NCI-H82 treated with DMSO at 0.1 percent for 48 hours (cell line): Measurements from ENCODE around the gene STK11IP.

ENCODE experiments used
- DNase-seq: peaks from one replicate; lab custom pipeline; 2025; ENCODE audit not compliant: unreplicated experiment; lab: John Stamatoyannopoulos, UW

The STK11IP gene

DNA sequence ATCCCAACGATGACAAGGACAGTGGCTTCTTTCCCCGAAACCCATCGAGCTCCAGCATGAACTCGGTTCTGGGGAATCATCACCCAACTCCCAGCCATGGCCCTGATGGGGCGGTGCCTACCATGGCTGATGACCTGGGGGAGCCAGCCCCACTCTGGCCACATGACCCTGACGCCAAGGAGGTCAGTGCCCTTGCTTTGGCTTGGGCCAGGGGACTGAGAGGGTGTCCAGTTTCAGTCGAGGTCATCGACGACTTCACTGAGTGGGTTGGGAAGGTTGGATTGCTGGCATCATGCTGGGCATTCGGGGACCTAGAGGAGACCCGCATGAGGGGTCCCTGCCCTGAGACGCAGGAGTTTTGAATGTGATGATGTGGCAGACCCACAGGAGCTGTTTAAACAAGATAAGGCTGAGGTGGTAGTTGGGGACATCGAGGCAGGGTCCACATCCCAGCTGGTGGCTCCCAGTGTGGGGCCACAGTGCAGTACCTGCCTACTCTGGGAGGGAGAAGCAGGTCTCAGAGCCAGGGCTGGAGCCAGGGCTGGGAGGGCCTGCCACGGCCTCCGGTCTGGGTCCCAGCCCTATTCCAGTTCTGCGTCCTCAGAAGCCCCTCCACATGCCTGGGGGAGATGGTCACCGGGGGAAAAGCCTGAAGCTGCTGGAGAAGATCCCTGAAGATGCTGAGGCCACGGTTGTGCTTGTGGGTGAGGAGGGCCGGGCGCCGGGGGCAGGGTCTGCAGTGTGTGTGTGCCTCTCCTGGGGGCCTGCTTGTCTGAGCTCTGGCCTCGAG is 35.8 kb downstream of the STK11IP start:
- DNase-seq: no peak

DNA sequence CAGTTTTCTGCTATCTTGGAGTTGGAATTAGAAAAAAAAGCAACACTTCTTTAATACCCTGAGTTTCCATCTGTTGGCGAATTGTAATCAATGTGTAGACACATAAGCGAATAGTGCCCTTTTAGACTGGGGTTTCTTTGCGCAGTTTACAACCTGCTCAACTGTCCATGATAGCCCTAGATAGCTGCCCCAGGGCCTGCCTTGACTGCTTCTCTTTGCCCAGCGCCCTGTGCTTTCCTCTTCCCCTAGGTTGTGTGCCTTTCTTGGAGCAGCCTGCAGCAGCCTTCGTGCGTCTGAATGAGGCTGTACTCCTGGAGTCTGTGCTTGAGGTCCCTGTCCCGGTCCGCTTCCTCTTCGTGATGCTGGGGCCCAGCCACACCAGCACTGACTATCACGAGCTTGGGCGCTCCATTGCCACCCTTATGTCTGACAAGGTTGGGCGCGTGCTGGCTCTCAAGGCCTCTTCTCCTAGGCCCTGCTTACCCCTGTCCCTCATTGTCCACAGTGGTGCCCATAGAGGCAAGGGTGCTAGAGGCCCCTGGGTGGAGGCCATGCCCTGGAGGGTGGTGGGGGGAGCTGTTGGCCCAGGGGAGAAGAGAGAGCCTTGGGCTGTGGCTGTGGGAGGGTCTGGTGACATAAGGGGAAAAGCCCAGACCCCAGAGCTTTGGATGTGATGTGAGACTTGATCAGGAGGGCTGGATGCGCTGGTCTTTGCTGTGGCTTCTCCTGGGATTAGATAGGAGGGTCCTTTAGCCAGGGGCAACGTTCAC is 36.7 kb downstream of the STK11IP start:
- DNase-seq: no peak

DNA sequence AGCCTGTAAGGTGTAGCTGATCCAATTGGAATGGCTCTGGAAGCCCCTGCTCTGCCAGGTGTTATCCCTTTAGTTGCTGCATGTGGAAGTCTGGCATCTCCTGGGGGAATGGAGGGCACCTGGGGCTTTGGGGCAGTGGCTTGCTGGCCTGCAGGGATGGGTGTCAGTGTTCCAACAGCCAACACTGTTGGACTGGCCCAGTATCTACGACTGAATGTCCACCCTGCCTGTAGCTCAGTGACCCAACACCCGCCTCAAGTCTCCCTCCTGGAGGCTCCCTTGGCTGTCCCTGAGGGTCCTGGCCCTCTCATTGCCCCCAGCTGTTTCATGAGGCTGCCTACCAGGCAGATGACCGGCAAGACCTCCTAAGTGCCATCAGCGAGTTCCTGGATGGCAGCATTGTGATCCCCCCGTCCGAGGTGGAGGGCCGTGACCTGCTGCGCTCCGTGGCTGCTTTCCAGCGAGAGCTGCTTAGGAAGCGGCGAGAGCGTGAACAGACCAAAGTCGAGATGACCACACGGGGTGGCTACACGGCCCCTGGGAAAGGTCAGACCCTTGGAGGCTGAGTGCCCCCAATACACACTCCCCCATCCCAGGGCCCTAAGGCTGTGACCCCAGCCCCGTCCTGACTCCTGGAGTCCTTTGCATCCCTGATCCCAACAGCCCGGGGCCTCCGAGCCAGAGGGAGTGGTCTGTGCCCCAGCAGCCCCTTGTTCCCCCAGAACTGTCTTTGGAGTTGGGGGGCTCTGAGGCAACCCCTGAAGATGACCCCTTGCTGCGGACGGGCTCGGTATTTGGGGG is 37.5 kb downstream of the STK11IP start:
- DNase-seq: no peak

DNA sequence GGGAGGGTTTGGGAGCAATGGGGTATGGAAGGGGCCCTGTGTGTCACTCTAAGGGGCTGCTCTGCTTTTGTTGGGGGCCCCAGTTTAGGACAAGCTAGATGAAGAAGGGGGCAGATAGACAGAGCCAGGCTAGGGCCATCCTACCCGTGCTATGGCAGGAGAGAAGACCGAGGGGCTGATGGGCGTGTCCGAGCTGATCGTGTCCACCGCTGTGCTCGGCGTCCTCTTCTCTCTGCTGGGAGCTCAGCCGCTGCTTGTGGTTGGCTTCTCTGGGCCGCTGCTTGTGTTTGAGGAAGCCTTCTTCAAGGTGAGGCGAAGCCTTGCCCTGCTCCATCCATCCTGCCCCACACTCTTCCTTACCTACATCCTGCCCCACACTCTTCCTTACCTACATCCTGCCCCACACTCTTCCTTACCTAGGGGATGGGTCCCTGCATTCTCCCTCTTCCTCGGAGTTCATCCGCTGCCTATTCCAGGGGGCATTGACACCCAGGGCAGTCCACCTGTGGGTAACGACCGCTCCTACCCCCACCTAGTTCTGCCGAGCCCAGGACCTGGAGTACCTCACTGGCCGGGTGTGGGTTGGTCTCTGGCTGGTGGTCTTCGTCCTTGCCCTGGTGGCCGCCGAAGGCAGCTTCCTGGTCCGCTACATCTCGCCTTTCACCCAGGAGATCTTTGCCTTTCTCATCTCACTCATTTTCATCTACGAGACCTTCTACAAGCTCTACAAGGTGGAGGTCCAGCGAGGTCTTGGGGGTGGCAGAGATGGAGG is 38.7 kb downstream of the STK11IP start:
- no peak for DNase-seq

DNA sequence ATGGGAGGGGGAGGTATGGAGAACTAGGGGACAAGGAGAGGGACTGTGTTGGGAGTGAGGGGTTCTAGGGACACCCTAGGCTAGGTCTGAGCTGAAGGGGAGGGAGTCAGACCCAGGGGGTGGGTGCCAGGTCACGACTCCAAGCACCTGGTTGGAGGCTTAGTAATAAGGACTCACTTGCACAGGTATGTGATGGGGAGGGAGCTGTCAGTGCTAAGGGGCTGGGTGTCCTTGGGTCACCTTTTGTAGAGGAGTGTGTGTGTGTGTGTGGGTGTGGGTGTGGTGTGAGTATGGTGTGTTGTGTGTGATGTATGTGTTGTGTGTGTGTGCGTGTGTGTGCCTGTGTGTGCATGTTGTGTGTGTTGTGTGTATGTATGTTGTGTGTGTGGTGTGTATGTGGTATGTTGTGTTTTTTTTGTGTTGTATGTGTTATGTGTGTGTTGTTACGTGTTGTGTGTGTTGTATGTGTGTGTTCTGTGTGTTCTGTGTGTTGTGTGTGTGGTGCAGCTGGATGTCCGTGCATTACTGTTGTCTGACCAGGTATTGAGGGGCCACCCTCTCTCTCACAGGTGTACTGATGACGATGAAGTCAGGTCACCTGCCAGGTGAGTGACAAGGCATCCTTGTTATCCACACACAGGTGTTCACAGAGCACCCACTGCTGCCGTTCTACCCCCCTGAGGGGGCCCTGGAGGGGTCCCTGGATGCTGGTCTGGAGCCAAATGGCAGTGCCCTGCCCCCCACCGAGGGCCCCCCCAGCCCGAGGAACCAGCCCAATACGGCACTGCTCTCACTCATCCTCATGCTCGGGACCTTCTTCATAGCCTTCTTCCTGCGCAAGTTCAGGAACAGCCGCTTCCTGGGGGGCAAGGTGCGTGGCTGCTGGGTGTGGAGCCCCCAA is 39.5 kb downstream of the STK11IP start:
- DNase-seq: no peak

DNA sequence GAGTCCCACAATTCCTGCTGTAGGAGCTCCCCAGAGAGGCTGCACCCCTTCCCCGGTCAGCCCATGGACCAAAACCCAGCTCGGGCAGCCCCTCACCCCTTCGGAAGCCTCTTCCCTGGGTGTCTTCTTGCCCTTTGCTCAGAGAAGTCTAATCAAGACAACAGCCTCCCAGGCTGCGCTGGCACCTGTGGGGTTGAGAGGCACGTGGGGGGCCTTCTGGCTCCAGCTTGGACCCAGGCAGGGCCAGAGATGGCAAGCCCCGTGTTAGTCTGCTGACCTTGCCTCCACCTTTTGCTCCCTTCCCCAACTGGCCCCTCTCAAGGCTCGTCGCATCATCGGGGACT is 40.2 kb downstream of the STK11IP start:
- DNase-seq: no peak

DNA sequence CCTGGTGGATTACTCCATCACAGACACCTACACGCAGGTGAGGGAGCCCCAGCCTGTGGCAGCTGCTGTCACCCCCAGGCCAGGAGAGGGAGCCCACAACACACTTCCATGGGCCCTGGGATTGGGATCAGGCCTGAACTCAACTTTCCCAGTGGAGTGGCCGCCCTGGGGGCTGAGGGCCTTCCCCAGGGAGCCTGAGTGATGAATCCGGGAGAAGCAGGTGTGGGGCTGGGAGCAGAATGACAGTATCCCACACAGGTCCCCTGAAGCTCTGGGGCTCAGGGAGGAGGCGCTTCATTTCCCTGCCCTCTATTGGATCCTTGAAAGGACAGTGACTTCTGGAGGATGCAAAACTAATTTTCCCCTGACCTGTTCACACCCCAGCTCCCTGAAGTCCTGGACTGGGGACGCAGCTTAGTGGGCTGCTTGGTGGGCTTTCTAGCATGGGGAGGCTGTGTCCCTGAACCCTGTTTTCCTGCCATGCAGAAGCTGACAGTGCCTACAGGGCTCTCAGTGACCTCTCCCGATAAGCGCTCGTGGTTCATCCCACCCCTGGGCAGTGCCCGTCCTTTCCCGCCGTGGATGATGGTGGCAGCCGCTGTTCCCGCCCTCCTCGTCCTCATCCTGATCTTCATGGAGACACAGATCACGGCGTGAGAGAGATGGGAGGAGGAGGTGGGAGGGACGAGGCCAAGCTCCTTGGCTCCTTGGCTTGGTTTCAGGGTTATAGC is 40.7 kb downstream of the STK11IP start:
- DNase-seq: no peak

DNA sequence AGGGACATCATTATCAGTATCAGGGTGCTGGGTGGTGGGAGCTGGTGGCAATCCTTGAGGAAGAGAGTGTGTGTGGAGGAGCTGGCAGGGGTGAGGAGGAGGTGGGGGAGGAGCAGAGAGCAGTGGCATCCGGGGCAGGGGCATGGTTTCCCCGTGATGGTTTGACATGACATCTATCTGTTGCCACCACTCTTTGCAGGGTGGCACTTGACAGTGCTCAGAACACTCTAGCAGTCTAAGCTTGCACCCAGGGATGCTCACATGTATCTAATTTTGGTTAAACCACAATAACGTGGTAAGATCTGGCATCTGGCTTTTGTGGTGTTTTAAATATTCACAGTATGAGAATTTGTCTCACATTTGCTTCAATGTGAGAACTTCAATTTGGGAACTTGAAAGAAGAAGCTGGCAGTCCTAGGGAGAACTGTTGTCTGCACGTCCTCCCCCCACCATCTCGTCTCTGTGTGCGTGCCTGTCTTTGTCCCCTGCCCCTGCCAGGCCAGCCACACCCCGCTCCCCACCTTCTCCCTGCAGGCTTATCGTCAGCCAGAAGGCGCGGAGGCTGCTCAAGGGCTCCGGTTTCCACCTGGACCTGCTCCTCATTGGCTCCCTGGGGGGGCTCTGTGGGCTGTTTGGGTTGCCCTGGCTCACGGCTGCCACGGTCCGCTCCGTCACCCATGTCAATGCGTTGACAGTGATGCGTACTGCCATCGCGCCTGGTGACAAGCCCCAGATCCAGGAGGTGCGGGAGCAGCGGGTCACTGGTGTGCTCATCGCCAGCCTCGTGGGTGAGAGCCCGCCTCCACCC is 41.5 kb downstream of the STK11IP start:
- no peak for DNase-seq

DNA sequence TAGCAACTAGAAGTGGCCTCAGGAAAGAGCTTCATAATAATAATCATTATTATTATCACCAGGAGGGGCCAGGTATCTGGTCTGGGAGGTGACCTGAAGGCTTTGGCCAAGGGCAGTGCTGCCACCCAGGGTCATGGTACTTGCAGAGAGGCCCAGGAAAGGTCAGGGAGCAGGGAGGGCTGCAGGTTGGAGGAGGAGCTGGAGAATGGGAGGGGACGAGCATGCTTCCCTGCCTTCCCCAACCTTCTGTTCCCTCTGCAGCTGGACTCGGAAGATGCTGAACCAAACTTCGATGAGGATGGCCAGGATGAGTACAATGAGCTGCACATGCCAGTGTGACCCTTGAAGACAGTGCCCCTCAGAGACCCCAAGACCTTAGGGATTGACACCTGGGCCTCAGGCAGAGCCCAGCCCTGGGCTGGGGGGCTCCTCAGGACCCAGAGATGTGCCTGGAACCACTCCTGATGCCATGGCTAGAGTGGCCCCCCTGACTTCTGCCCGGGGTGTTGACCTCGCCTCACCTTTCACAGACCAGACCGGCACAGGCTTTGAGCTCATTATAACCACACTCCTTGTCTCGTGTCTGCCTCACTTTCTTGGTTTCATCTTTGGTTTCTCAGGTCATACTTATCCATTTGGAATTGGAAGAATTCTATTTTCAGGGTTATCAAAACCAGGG is 43.9 kb downstream of the STK11IP start:
- DNase-seq: no peak

DNA sequence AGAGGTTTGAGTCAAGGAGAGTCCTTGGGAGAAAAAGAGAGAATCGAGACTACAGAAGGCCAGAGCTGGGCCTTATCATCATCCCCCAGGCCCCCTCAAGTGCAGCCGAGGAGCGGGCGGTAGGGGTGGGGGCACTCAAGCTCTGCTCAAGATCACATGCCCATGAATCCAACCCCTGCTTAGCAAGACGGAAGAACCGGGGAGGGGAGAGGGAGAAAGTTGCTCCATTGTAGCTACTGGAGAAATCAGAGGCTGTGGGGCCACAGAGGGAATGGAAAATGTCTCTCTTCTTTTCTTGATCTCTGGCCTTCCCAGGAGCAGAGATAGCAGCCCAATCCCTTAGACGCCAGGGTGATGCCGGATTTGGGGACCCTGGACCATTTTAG is 44.4 kb downstream of the STK11IP start:
- no peak for DNase-seq

DNA sequence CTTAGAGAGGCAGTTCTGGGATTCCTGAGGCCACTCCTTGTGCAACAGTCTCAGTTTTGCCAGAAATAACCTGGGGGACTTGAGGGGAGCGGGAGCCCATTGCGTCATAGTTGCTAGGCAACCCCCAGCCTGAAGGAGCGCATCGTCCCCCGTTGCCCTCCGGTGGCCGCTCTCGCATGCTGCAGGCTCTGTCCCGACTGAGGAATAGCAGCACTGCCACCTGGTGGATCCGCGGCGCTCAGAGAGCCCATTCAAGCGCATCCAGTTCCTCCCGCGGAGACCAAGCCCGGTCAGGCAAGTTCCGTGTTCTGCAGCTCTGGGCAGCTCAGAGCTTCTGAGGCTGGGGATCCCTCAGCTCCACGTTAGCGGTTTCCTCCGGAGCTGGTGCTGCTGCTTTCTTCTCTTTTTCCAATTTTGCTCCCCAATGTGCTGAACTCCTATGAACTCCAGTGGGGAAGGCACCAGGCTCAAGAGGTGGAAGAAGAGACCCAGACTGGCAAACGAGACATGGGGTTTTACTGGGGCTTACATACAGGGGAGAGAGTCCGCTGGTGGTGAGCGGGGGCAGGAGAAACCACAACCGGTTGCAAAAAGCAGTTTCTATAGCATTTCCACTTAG is 44.9 kb downstream of the STK11IP start:
- peak; percentile 82 for DNase-seq

DNA sequence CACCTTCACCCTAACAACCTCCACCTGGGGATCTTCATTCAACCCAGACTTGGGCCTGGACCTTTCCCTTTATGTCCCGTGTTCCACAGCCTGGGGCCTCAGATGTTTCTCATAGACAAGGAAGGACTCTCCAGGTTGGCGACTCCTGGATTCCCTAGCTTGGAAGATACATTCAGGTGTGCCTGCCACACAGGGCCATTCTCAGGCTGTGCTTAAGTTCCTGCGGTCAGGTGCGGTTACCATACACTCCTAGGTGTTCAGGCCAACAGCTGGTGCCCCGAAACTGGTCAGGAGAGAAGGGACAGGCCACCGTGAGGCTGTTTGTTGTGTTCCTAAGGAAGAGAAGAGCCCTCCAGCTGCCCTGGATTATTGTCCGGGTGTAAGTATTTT is 45.4 kb downstream of the STK11IP start:
- no peak for DNase-seq

DNA sequence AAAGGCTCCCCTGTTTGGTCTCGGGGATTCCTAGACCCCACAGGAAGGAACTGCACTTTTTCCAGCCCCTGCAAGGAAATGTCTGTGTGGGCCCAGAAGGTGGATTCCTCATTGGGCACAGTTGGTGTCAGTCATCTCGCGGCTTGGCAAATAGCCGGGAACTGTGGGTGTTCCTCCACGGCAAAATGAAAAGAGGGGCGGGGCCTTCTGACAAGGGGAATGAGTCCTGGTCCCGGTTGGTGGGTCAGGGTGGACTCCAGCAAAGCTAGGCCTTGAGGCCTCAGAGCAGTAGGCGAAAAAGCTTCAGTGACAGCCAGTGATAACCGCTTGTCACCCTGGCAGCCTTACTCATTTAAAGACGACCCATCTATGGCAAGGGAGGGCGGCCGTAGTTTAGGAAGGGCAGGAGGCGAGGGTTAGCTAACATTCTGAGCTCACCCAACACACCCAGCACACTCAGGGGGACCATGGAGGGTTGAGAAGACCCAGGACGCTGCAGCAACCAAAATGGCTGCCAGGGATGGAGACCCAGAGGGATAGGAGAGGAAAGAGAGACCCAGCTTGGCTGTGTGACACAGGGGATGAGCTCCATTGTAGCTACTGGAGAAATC is 46.2 kb downstream of the STK11IP start:
- DNase-seq: no peak

DNA sequence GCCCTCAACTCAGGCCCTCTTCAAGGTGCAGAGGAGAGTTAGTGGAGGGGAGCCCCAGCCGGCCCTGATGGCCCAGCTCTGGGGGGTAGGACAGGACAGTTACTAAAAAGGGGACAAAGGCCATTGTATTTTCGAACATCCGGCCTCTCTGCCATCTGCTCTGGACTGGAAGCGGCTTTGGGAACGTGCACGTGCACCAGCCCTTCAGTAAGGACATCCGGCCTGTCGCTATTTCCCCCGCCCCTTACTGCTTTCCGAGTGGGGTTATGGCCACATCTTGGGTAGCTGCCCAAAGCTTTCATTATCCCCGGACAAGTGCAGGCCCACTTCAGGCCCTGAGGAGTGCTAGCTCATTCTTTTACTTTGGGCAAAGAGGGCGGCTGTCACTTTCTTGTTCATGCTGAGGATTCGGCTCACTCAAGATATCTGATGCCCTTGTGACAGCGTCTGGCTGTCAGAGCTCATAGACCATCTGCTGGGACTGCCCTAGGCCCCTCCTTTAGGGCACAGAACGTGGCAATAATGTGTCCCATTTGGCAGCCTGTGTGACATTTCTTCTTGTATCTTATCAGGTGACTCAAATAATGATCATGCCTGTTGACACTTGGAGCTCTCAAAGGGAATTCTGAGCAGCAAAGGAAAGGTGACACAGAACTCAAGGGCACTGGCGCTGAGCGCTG is 47.3 kb downstream of the STK11IP start:
- DNase-seq: no peak

DNA sequence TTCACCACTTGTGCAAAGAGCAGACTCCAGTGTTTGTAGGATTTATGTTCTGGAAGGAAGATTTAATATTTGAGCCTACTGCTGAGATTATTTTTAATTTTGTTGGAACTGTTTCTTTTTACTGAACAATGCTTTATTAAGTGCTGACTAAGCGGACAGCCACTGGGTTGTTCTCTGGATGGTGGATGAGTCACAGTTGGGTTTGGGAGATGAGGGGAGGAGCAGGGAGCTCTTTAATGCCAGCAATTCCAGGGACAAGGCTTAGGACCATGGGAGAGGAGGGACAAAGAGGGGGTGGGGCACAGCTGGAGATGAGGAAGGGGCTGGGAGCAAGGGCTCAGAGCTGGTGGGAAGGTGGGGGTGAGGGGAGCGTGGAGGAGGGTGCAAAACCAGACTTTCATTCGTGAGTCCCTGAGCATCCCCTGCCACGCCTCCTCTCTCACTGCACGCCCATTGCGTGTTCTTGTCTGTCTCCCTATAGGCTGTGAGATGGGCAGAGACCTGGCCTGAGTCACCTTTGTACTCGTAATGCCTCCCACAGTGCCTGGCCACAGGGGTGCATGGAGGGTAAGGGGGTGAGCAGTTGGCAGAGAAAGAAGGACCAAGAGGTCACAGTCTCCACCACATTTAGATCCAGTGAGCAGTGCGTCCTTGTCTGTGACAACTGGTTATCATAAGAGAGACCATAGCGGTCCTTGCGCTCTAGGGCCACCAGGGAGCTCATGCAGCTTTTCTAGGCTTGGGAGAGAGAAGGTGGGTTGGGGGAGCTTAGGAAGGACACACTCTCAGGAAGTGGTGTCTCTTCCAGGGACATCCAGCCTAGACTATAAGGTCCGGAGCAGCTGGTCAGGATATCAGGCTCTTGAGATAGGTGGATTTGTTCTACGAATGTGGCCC is 48.2 kb downstream of the STK11IP start:
- no peak for DNase-seq

DNA sequence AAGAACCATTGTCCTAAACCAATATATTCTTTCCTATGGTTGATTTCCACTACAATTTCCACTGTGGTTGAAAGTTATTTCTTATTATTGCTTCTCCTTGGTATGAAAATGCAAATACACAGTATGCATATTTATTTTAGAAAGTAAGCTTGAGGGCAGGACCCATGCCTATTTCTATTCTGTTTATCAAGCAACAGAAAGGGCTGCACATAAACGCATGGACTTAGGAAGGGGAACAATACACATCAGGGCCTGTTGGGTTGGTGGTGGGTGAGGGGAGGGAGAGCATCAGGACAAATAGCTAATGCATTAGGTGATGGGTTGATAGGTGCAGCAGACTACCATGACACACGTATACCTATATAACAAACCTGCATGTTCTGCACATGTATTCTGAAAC is 50.5 kb downstream of the STK11IP start:
- no peak for DNase-seq
